Occipital lobe (tissue), 2 donors: Measurements from ENCODE around the gene ASF1B. TPM values are rescaled to one million over a fixed set of nuclear protein-coding genes. Genes with fewer than 3 reads are reported as not detected.

Experiments
- DNase-seq: peaks from one replicate; lab custom pipeline; 2025; lab: John Stamatoyannopoulos, UW
- total RNA-seq: library from RNA; depleted of rRNA; stranded (reverse); fragments of >200 nt; gene quantifications from one replicate; pipeline ENCODE4 v1.2.3, GENCODE V29; 2014

ASF1B gene
- total RNA-seq, 1 donor from 2014 or later: 1.4 TPM

DNA sequence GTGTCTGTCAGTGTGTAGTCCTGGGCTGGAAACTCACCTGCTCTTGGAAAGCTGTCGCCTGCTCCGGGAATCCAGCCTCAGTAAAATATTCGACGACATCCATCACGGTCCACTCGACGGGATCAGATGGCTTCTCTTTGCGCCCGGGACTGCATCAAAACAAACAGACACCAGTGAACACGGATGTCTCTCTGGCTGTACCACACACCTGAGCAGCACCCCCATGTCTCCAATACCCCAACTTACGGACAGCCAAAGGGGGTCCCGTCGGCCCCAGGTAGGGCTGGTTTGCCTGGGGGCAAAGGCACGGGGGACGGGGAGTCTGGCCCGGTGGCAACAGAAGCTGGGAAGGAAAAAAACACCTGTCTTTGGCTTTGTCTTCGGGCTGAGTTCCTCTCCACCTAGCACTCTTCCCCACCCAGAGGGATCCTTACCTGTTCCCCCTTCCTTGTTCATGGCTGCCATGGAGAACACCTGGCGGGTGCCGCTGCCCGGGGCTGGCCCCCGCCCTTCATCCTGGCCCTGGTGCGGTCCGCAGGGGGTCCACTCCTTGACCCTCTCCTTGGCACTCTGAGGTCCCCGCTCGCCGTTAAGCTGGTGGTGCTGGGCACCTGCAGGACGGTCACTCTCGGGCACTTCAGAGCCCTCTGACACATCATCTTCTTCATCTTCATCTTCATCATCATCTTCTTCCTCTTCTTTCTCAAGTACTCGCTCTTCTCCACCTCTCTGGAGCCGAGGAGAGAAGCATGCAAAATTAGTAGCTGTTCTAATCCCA, 47.6 kb downstream of the ASF1B start:
- DNase-seq: no peak

DNA sequence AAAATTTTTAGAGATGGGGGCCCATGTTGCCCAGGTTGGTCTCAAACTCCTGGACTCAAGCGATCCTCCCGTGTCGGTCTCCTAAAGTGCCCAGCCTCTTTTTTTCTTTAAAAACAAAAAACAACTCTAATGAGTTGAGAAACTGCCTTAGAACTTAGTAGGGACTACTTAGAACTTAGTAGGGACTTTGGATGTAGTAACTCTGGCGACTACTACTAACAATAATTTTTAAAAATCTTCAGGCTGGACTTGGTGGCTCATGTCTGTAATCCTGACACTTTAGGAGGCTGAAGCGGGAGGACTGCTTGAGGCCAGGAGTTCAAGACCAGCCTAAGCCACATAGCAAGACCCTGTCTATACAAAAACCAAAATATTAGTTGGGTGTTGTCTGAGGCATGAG, 50.3 kb downstream of the ASF1B start:
- DNase-seq: no peak

DNA sequence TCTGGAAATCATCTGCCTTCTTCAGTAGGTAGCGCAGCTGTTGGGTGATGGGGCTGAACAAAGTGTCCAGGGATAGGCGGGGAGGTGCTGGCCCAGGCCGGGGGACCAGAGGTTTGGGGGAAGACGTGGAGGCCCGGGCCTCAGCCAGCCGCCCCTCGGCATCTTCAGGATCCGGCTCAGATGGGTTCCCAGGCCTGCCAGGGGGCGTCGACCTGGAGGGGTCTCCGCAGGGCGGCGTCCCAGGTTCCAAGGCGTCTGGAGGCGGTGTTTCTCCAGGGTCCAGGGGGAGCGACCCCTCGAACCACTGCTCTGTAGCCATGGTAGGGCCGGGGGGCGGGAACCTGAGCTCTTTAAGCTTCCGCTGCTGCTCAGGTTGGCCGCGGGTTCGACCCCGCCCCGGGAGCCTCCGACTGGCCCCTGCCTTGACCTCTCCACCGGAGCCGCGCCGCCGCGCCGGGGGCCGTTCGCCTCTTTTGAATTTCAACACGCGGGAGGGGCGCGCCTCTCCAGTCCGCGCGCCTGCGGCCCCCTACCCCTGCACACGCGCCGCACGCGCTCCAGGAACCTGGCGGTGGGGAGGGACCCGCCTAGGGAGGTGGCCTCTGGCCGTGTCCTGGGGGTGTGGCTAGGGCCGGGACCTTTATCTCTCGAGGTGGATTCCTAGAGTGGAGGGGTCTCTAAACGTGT, 50.9 kb downstream of the ASF1B start, which contains the start of gene C19orf67:
Gene C19orf67 (minus strand): TSS at position 475 of the 687 bp plus-strand sequence. CDS start 156 bp downstream, at position 319.
- DNase-seq: no peak

DNA sequence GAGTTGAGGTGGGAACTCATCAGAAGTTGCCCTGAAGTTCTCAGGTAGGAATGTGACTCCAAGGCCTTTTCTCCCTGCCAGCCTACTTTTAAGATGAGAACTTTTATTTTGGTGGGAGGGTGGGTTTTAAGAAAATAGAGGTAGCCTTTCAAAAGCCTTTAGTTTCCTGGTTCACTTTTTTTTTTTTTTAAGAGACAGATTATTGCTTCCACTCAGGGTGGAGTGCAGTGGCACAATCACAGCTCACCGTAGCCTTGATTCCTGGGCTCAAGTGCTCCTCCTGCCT, 53.8 kb downstream of the ASF1B start:
- no peak for DNase-seq

DNA sequence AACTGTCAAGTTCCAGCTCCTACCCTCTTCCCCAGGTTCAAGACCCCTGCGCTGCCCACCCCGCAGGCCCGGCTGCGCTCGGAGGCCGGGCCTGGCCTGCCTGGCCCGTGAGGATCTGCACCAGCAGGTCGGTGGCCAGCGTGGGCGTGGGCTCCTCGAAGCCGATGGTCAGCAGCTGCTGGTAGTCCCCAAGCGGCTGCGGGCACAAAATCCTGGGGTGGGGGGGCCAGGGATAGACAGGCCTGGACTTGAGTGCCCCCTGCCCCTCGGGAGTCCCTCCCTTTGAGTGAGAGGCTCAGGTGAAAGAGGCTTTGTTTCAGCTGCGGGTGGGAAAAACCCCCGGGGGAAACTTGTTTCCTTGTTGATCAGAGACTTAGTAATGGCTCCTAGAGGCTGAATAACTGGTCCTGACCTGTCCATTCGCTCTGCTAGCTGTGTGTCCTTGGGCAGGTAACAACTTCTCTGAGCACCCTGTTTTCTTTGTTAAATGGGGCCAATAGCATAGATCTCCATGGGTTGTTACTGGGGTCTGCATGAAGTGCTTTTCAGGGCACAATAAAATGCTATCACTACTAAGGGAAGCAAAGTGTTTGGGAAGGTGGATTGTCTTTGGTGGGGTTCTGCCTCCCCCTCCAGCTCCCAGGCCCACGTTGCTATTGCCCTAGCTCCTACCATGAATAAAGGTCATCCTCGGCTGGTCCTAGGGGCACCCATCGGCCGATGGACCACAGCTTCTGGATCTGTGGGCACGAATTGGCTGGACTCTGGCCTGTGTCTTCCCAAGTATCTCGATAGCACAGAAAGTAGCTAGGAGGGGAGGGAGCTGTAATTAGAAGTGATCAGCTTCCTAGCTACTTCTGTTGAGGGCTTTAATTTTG, 54.4 kb downstream of the ASF1B start:
- no peak for DNase-seq

DNA sequence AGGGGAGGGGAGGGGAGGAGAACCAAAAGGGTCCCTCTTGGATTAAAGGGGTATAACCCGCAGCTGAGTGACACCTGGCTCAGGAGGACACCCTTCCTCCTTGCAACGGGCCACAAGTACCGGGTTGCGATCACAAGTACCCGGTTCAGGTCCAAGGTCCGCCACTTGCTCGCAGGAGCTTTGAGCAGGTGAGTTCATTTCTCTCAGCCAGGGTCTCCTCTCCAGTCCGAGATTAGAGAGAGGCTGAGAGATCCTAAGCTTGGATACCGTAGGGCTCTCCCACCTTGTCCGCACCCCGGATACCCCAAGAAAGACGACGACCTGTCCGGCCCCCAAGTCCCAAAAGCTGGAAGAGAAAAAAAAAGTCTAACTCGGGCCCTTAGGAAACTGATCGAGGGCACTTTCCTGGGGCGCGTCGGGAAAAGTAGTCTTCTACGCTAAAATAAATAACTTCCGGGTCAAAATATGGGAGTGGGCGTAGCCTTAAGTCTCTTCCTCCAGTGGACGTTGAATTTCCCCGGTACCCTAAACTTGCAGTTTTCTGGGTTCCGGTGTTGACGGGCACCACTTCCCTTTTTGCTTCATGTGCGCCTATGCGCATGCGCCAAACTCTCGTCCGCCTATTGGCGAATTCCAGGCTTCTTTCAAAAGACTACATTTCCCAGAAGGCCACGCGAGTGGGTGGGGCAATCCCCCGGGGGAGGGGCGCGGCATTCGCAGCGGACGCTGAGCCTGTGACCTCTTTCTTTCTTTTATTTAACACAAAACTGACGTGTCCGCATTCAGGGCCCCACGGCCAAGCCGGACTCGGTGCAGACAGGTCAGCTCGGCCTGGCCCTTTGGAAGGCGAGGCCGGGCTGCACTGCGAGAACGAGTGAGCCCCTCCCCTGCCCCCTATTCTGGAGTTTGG, 55.2 kb downstream of the ASF1B start:
- peak; percentile 97 for DNase-seq

DNA sequence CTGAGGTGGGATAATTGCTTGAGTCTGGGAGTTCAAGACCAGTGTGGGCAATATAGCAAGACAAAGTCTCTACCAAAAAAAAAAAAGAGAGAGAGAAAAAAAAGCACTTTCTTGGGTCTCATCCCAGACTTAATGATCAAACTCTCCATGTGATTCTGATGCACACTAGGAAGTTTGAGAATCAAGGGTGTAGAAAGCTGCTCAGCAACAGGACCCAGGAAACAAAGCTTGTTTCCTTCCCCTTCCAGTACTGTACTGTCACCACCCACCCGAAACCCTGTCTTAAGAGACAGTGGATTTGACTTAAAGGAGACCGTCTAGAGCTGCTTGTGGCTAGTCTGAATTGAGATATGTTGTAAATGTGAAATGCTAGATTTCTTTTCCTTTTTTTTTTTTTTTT, 58.0 kb downstream of the ASF1B start:
- no peak for DNase-seq

DNA sequence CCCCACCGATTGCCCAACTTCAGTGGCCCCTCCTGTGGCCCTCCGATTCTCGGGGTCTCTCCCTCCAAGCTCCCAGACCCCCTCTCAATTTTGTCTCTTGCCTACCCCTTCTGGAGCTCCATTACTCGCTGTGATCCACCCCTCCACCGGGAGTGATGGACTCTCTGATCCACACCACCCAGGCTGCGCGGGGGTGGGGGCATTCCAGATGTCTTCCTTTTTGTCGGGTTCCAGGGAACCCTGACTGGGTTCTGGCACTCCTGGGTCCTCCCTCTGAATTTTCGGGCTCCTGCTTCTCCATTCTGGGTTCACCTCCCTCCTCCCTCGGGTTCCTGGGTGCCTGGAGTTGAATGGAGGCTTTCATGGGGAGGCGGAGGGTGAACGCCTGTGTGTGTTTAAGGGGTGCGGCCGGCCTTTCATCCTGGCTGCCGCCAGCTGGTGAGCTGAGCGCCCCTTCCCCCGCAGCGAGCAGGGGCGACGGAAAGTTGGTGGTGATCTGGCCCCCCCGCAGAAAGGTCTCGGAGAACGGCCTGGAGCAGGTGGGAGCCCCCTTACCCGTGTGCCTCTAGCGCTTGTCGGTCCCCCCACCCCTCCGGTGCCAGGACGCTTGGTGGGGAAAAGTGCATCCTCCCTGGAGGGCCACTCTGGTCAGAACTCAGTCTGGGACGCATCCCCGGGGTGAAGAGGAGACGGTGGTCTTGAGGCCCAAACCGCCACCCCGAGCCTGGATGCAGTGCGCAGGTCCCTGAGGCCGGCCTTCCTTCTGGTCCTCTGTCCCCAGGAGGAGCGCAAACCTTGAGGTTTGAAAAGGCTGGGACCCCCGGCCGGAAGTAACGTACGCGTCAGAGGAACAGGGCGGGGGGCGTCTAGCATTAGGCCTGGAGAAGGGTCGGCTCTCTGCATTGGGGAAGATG, 62.2 kb downstream of the ASF1B start:
- no peak for DNase-seq

DNA sequence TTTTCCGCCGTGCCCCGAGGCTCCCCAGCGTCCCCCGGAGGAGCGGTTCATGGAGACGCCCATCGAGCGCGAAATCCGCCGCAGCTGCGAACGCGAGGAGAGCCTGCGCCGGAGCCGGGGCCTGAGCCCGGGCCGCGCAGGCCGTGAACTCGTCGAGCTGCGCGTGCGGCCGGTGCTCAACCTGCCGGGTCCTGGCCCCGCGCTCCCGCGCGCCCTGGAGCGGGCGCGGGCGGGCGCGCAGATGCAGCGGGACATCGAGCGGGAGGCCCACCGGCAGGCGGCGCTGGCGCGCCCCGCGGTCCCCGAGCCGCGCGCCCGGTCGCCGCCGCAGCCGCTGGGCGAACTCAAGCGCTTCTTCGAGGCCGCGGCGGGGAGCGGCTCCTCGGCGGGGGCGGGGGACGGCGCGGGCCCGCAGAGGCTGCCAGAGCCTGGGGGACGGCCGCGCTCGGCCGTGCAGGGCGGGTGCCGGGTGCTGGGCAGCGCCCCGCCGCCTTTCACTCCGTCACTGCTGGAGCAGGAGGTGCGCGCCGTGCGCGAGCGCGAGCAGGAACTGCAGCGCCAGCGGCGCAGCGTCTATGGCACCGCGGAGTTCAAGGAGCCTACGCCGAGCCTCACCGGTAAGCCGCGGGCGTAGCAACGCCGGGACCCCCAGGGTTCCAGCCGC, 63.0 kb downstream of the ASF1B start:
- peak; percentile 60 for DNase-seq

DNA sequence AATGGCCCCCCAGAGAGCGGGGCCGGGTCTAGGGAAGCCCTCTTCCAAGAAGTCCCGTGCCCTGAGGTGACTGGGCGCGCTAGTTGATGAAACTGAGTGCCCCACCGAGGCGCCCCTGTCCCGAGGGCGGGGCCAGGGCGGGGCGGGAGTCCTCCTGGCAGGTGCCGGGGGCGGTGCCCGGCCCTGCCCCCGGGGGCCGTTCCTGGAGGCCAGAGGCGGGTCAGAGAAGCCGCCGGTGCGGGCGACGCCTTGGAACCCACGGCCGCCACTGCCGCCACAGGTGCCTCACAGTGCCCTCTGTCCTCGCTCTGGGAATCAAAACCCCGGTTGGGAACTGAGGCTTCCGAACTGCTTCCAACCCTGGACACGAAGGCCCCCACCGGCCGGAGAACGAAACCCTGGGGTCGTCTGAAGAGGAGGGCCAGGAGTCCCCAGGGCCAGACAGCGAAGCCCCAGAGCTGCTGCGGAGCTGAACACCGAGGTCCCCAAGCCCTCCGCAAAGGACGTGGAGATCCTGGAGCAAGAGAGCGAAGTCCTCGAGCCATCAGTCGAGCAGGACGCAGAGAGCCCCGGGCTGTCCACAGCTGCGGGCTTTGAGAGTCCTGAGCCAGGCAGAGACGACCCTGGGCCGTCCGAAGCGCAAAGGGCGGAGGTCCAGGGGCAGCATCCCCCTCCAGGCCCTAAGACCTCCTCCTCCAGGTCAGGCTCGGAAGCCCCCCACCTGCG, 63.7 kb downstream of the ASF1B start, which contains the start of gene MISP3:
Gene MISP3 (plus strand): TSS at position 252 of the 726 bp plus-strand sequence. CDS start 524 bp downstream, outside the sequence.
- DNase-seq: no peak

DNA sequence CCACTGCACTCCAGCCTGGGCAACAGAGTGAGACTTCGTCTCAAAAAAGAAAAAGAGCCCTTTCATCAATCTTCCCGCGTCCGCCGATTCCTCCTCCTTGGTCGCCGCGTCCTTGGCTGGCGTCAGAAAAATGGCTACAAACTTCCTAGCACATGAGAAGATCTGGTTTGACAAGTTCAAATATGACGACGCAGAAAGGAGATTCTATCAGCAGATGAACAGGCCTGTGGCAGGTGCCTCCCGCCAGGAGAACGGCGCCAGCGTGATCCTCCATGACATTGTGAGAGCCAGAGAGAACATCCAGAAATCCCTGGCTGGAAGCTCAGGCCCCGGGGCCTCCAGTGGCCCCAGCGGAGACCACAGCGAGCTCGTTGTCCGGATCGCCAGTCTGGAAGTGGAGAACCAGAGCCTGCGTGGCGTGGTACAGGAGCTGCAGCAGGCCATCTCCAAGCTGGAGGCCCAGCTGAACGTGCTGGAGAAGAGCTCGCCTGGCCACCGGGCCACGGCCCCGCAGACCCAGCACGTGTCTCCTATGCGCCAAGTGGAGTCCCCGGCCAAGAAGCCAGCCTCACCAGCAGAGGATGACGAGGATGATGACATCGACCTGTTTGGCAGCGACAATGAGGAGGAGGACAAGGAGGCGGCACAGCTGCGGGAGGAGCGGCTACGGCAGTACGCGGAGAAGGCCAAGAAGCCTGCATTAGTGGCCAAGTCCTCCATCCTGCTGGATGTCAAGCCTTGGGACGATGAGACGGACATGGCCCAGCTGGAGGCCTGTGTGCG, 65.9 kb downstream of the ASF1B start:
- DNase-seq: no peak

Other genes starting within 250 kb of the ASF1B start
- 11.1 TPM for gene BRME1, start 230.5 kb downstream of the ASF1B start, total RNA-seq
- gene CC2D1A, start 230.4 kb downstream of the ASF1B start, total RNA-seq: 8.9 TPM
- gene PODNL1, start 198.2 kb downstream of the ASF1B start, total RNA-seq: not detected
- 10.1 TPM for gene DCAF15, start 184.1 kb downstream of the ASF1B start, total RNA-seq
- 1.7 TPM for gene RFX1, start 130.3 kb downstream of the ASF1B start, total RNA-seq
- not detected for gene RLN3, start 108.4 kb downstream of the ASF1B start, total RNA-seq
- gene IL27RA, start 104.8 kb downstream of the ASF1B start, total RNA-seq: 7.0 TPM
- gene PALM3, start 74.5 kb downstream of the ASF1B start, total RNA-seq: 3.4 TPM
- 1.6 TPM for gene MISP3, start 63.8 kb downstream of the ASF1B start, total RNA-seq
- not detected for gene C19orf67, start 50.8 kb downstream of the ASF1B start, total RNA-seq
- gene SAMD1, start 45.8 kb downstream of the ASF1B start, total RNA-seq: 37.1 TPM
- 29.3 TPM for gene PRKACA, start 18.8 kb downstream of the ASF1B start, total RNA-seq
- 47.9 TPM for gene ADGRL1, start 69.6 kb upstream of the ASF1B start, total RNA-seq
- 1.2 TPM for gene ADGRE5, start 244.9 kb upstream of the ASF1B start, total RNA-seq